Chondrocyte (in vitro differentiated cells): ENCODE data around the gene CDK18. TPM values are rescaled to one million over a fixed set of nuclear protein-coding genes. Genes with fewer than 3 reads are reported as not detected.

ENCODE experiments used
- DNase-seq: peaks from one replicate; pipeline ENCODE4 v3.0.0; 2021; ENCODE audit warnings: mixed read lengths, low spot score
- H3K27ac Mint-ChIP-seq: one replicate; pipeline ENCODE4 v1.8.0; 2021; ENCODE audit warnings: mild to moderate bottlenecking, moderate library complexity, mixed read lengths; ENCODE audit not compliant: unreplicated experiment
- H3K27me3 Mint-ChIP-seq: 2 replicates; pipeline ENCODE4 v1.8.0; 2021; ENCODE audit warnings: low read depth, mixed read lengths
- H3K36me3 Mint-ChIP-seq: 2 replicates; pipeline ENCODE4 v1.8.0; 2021; ENCODE audit warnings: low read depth, mixed read lengths
- H3K4me1 Mint-ChIP-seq: 2 replicates; pipeline ENCODE4 v1.8.0; 2021; ENCODE audit warnings: low read depth, mild to moderate bottlenecking, mixed read lengths
- H3K4me3 Mint-ChIP-seq: one replicate; pipeline ENCODE4 v1.8.0; 2021; ENCODE audit warnings: mild to moderate bottlenecking, moderate library complexity, mixed read lengths; ENCODE audit not compliant: unreplicated experiment
- H3K9me3 Mint-ChIP-seq: 2 replicates; pipeline ENCODE4 v1.8.0; 2021; ENCODE audit warnings: low read depth, mixed read lengths
- total RNA-seq: library from RNA; stranded (reverse); gene quantifications from 3 replicates; pipeline ENCODE4 v1.2.1, GENCODE V29; 2021
- TF ChIP-seq, protein P1 (sequence below): fragments of 200-600 bp; sonication (generic); IDR thresholded peaks from 2 replicates; pipeline ENCODE4 v1.5.0; 2021; ENCODE audit warnings: antibody characterized with exemption, mild to moderate bottlenecking, moderate library complexity

Gene CDK18
- total RNA-seq, 1 donor from 2014 or later = 17.3 TPM

DNA sequence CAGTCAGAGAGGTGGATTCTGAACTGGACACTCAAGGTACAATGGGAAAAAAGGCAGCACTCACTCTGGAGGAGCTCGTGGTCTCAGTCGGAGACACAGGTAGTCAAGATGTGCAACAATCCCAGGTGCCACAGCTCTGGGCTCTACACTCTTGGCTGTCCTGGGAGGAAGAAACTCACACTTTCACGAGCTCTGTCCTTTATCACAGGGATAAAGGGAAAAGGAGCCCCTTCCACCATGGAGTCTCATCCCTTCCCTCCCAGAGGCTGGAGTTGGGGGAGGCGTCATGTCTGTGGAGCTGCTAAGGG, 20.3 kb downstream of the CDK18 start:
- Mint-ChIP-seq H3K27ac (no peak overlapping the region), H3K27me3 (peaks cover 6% of the 10 kb centered on the region), H3K36me3 (peaks cover 3% of the 10 kb centered on the region), H3K4me1 (peaks cover 11% of the 10 kb centered on the region), H3K4me3 (no peak overlapping the region), H3K9me3 (no peaks in the 10 kb centered on the region)
- TF ChIP-seq, protein P1, sequence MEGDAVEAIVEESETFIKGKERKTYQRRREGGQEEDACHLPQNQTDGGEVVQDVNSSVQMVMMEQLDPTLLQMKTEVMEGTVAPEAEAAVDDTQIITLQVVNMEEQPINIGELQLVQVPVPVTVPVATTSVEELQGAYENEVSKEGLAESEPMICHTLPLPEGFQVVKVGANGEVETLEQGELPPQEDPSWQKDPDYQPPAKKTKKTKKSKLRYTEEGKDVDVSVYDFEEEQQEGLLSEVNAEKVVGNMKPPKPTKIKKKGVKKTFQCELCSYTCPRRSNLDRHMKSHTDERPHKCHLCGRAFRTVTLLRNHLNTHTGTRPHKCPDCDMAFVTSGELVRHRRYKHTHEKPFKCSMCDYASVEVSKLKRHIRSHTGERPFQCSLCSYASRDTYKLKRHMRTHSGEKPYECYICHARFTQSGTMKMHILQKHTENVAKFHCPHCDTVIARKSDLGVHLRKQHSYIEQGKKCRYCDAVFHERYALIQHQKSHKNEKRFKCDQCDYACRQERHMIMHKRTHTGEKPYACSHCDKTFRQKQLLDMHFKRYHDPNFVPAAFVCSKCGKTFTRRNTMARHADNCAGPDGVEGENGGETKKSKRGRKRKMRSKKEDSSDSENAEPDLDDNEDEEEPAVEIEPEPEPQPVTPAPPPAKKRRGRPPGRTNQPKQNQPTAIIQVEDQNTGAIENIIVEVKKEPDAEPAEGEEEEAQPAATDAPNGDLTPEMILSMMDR = no peak
- no peak for DNase-seq

GRCh38 chr1:205525495-205526285, 21.2 kb downstream of the CDK18 start:
- no peak for DNase-seq
- peaks cover 11% of the 10 kb centered on the region for H3K27me3 Mint-ChIP-seq
- H3K36me3 Mint-ChIP-seq = peaks cover 3% of the 10 kb centered on the region
- TF ChIP-seq, protein P1 = no peak
- no peaks in the 10 kb centered on the region for H3K9me3 Mint-ChIP-seq
- H3K27ac Mint-ChIP-seq = no peak overlapping the region
- H3K4me3 Mint-ChIP-seq = no peak overlapping the region
- peaks cover 8% of the 10 kb centered on the region for H3K4me1 Mint-ChIP-seq

GRCh38 chr1:205526431-205526830, 22.0 kb downstream of the CDK18 start:
- no peak overlapping the region for H3K27ac Mint-ChIP-seq
- peaks cover 11% of the 10 kb centered on the region for H3K27me3 Mint-ChIP-seq
- peaks cover 8% of the 10 kb centered on the region for H3K4me1 Mint-ChIP-seq
- H3K36me3 Mint-ChIP-seq = peaks cover 5% of the 10 kb centered on the region
- no peaks in the 10 kb centered on the region for H3K9me3 Mint-ChIP-seq
- DNase-seq = no peak
- TF ChIP-seq, protein P1 = no peak
- H3K4me3 Mint-ChIP-seq = no peak overlapping the region

GRCh38 chr1:205527931-205528330, 23.5 kb downstream of the CDK18 start:
- no peak for DNase-seq
- Mint-ChIP-seq H3K36me3 (peaks cover 7% of the 10 kb centered on the region), H3K27ac (no peak overlapping the region), H3K9me3 (no peaks in the 10 kb centered on the region), H3K4me3 (no peak overlapping the region), H3K4me1 (peaks cover 8% of the 10 kb centered on the region), H3K27me3 (peaks cover 9% of the 10 kb centered on the region)
- TF ChIP-seq, protein P1 = no peak

DNA sequence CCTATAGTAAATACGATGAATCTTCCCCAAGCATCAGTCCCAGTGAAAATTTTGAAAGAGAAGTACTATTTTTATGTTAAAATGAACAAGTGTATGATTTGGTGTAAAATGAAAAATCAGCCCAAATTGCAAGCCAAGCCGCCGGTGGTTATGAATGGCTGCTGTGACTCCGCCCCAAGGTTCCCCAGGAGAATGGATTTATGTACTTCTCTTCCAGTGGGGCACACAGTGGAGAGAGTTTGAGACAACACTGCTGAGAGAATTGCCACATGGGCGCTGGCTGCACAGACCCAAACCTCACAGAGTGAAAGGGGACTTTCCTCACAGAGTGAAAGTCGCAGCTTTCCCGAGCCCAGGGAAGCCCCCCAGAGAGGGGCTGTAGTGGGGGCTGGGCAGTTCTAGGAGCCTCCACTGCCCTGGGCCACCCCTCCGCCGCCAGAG, 24.0 kb downstream of the CDK18 start:
- Mint-ChIP-seq H3K9me3 (no peaks in the 10 kb centered on the region), H3K27ac (no peak overlapping the region), H3K36me3 (peaks cover 7% of the 10 kb centered on the region), H3K4me3 (no peak overlapping the region), H3K4me1 (peaks cover 8% of the 10 kb centered on the region), H3K27me3 (peaks cover 9% of the 10 kb centered on the region)
- TF ChIP-seq, protein P1 = no peak
- no peak for DNase-seq
